Glomerular visceral epithelial cell (primary cell): ENCODE measurements around the gene UTP25.

Experiments used
- DNase-seq: peaks from one replicate; pipeline ENCODE4 v3.0.0-alpha.2; 2016; ENCODE audit errors: extremely low spot score

The UTP25 gene

DNA sequence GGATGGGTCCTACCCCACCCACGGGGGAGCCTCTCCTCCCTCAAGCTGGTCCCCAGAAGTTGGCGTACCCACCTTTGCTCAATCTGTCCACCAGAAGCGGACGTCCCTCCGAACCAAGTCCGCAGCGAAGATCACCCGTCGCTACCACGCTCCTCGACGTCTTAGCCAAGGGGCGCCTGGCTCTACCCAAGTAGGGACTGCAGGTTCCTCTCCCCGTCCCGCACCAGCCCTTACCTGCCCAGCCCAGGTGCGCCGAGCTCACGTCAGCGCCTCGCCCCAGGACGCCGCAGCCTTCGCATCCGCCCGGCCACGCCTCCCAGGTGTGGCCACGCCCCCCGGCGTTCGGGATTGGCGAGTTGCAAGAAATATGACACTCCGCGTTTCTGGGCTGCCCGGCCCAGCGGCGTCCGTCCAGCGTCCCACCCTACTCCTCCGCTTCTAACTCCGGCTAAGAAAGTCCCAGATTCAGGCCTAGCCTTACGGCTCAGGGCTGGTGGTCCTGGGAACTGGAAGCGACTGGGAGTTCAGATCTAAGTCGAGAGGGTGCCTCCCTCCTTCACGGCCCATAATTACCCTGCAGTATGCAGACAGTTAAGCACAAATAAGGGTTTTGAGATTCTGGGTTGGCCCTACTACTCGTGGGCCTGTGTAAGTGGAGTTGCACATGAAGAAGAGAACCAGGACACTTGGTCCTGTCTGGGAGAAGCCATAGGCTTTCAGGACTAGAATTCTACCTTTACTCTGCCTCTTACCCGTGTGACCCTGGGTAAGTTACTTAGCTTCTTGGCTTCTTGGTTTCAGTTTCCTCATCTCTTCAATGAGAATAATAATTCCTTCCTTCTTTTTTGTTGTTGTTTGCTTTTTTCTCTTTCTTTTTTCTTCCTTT, 21.7 kb upstream of the UTP25 start, which contains the start of gene IRF6:
Gene IRF6, minus strand, starts transcription at position 268 of the 886 bp plus-strand sequence. CDS start 4,729 bp downstream, outside the sequence.
- DNase-seq, result peak; percentile 77

DNA sequence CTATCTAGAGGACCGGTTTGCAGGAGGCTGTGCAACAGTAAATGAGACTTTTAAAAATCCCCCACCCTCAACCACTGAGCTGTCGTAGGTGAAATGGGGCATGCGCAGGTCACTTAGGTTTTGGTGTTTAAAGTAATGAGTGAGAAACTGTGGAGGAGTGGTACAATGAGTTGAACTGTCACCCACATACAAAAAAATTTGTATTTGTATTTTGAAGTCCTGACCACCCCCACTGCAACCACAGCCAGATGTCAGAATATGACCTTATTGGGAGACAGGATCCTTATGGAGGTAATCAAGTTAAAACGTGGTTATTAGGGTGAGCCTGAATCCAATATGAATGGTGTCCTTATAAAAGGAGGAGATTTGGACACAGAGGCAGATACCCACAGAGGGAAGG, 20.3 kb upstream of the UTP25 start:
- no peak for DNase-seq

- peak; percentile 95 for DNase-seq
These were observed 19.7 kb upstream of the UTP25 start for GRCh38 chr1:209808059-209808581.

DNA sequence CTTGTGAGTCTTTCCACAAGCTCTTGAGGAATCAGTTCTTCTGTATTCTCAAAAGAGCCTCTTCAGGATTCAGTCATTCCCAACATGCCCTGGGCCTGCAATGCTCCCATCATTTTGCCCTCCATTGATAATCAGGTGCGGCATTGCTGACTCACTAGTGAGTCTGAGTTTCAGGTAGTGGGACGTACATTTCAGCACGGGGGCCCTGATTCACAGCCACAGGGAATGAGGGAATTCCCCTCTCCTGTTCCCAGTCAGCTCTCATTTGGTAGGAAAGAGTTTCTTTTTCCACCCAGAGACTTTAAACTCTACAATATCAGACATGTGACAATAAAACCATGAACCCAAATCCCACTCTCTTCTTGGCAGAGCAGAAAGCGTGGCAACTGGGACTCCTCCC, 18.2 kb upstream of the UTP25 start:
- DNase-seq, result peak; percentile 51

GRCh38 chr1:209810783-209811182, 17.0 kb upstream of the UTP25 start:
- no peak for DNase-seq

- DNase-seq, result no peak
These were observed 13.9 kb upstream of the UTP25 start for GRCh38 chr1:209813902-209814301.

GRCh38 chr1:209815490-209815889, 12.3 kb upstream of the UTP25 start:
- DNase-seq, result no peak

DNA sequence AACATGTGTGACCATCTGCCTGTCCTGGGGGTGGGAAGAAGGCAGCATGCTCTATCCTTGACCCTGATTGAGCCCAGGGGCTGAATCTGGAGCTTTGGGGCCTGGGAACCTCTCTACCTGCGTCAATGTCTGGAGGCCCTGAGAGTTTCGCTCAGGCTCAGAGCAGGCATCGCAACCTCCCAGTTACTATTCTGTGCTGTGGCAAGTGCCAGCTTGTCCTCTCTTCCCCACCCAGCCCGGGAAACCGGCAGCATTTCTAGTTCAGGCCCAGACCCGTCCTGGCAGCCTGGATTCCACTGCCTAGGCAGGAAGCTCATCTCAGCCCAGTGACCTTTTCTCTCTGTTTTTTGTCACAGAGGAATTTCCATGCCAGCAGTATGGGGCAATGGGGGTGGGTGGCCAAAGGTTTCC, 11.8 kb upstream of the UTP25 start:
- DNase-seq, result no peak

GRCh38 chr1:209816923-209817322, 10.8 kb upstream of the UTP25 start:
- DNase-seq, result no peak

DNA sequence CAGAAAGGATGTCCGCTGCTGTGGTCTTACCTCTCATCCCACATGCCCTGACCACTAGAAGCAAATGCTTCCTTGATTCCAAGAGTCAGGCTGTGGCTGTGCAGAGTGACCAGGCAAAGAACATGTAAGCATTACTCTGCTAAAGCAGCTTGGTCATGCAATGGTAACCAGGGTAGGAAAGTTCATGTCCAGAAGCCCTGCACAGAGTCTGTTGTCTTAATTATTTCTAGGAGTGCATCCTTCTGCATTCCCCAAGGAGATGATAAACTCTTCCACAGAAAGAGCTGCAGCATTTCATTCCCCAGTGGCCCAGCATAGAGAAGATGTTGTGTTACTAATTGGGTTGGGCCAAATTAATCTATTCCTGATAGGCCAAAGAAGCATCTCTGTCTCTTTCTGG, 10.1 kb upstream of the UTP25 start:
- DNase-seq, result no peak

DNA sequence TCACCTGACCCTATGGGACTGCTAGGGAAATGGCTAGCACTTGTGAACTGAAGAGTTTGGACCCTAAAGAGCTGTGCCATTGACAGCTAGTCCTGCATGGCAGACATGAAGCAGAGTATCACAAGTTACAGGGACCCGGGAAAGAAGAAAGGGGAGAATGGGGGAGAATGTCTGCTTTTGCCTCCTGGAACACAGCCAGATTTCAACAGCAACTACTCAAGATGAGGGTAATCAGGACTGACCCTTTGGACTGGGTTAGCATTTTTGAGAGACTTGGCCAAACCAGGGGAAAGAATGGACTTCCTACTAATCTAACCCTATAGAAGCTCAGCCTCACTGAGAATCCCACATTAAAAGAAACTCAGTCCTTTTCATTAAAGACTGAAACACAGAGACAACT, 8.7 kb upstream of the UTP25 start:
- no peak for DNase-seq

DNA sequence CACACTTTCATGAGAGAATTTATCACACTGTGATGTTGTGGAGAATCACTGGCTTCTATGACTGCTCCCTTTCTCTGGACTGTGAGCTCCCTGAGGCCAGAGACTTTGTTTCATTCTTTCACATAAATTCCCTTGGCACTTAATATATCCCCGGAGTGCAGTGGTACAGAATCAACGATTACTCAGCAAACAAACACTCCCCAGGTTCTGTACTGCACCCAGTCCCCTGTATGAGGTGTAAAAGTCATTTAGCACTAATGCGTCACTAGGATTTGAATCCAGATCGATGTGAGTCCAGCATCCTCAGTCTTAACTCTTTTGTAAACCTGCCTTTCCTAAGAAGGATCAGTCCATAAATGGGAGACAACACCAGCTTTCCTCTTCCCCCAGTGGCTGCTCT, 6.8 kb upstream of the UTP25 start:
- no peak for DNase-seq

GRCh38 chr1:209822706-209823105, 5.1 kb upstream of the UTP25 start:
- peak; percentile 17 for DNase-seq

DNA sequence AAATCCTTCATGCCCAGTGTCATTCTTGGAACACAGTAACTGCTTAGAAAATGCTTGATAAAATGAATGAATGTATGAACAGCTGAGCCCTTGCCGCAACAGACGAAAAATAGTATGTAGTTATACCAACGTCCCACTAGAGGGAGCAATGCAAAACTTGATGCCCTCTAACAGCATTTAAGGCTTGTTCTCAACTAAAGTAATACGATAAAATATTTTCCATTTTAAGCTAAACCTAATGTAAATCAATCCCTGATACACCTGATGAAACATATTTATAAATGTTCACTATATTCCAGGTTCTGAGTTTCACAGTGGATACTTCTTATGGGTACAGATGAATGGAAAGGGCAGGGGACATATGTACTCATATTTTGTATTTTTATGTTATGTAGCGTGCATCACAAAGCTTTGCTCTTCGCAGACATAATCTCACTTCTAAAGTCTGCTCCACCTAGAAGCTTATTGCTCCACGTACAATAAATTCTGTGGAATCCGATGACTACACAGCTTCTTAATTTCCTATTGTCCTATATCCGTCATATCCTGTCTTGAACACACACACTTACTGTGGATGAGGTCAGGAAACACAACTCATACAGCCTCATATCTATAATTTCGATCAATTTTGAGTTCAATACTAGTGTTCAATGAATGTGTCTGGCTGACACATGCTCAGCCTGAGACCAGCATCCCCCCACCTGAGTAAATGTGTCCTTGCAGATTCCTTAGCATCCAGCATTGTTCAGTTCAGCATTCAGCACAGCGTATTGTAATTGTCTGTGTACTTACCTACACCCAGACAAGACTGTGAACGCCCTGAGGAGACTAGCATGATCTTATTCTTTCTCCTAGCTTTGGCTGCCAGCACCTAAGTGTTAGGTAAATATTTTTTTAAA, 4.4 kb upstream of the UTP25 start:
- DNase-seq, result peak; percentile 76

- no peak for DNase-seq
These were observed 2.0 kb upstream of the UTP25 start for GRCh38 chr1:209825591-209826434.

DNA sequence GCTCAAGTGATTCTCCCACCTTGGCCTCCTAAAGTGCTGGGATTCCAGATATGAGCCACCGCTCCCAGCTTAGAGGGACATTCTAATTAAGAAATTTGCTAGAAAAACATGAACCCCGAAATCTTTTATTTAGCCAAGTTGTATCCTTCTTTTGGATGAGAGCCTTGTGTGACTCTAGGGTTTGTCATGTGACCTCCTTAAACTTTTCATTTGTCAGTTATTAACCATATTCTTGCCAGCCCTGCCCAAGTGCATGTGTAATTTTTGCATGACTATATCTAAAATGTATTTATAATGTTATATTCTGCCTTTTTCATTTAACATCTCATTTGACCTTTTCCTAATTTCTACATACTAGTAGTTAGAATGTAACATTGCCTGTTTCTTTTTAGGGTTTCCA, 1.9 kb downstream of the UTP25 start:
- DNase-seq, result no peak

DNA sequence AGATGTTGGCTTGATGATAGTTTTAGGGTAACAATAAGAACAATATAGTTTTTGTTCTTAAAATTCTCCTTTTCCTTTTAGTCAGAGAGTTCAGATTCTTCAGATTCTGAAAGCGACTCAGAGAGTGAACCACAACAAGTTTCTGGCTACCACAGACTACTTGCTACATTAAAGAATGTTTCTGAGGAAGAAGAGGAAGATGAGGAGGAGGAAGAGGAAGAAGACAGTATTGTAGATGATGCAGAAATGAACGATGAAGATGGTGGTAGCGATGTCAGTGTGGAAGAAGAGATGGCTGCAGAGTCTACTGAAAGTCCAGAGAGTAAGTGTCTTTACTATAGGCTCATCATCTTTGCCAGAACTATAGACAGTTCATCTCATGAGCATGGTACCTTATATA, 3.0 kb downstream of the UTP25 start:
- no peak for DNase-seq

DNA sequence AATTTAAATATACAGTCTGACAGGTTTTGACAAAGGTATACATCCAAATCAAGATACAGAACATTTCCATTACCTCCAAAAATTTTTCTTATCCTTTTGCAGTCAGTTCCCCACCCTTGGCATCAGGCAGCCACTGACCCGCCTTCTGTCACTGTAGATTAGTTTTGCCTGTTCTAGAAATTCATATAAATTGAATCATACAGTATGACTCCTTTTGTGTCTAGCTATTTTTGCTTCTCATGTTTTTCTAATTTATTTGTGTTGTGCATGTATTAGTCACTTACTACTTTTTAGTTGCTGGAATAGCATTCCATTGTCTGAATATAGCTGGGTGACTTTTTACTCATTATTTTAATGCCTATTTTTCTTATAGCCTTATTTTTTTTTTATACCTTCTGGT, 3.8 kb downstream of the UTP25 start:
- no peak for DNase-seq

DNA sequence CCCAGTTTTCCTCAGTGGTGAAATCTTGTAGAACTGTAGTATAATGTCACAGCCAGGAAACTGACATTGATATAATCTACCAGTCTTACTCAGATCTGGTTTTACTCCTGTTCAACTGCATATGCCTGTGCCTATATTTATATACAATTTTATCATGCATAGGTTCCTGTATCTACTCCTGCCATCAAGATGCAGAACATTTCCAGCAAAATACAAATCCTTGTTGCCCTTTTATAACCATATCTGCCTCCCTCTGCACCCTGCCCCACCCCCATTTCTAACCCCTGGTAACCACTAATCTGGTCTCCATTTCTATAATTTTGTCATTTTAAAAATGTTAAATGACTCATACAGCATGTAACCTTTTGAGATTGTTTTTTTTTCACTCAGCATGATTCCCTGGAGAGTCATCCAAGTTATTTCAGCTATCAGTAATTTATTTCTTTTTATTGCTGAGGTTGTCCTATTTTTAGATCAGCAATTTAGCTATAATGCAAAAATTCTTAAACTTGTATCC, 8.1 kb downstream of the UTP25 start:
- no peak for DNase-seq

GRCh38 chr1:209837671-209838070, 9.9 kb downstream of the UTP25 start:
- DNase-seq, result no peak

DNA sequence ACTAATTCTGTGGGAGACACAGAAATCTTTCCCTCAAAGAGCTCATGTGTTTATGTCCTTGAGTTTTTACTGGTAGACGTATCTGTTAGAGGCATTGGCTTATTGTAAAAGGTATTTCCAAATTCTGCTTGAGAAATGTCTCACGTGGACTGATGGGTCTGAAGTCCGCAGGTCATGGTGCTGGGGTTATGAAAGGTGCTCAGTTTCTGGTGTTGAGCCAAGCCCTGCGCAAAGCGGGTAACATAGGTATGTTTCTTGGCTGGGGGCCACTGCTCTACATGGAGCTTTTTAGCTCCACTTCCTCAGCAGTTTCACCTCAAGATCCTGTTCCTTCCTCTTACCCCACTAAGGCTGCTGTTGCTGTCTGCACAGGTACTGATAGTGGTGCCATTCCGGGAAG, 10.8 kb downstream of the UTP25 start:
- DNase-seq, result no peak
